Cardiac muscle cell (in vitro differentiated cells and primary cell): ENCODE data around the gene FLG. TPM values are rescaled to one million over a fixed set of nuclear protein-coding genes. Genes with fewer than 3 reads are reported as not detected.
A peak's percentile ranks its signal among the peaks of the same experiment; 100 is the strongest.

Experiments
- DNase-seq, 2 donors: peaks; one replicate each; pipeline versions ENCODE4 v3.0.0 to v3.0.0-alpha.2; 2010 to 2017; ENCODE audit warnings: low read depth in 1 of 2, low spot score in 1 of 2
- H3K27ac ChIP-seq: fragments of 200-600 bp; sonication (generic); 2 replicates; pipeline ENCODE4 v1.5.1; 2016
- H3K27me3 ChIP-seq: fragments of 200-600 bp; sonication (generic); 2 replicates; pipeline ENCODE4 v1.6.0; 2016; ENCODE audit warnings: control low read depth
- H3K36me3 ChIP-seq: fragments of 200-600 bp; sonication (generic); 2 replicates; pipeline ENCODE4 v1.5.1; 2016; ENCODE audit warnings: control low read depth
- H3K4me1 ChIP-seq: fragments of 200-600 bp; sonication (generic); 2 replicates; pipeline ENCODE4 v1.8.1; 2017; ENCODE audit warnings: low read depth, mild to moderate bottlenecking, mixed run types
- H3K4me3 ChIP-seq: fragments of 200-600 bp; sonication (generic); 2 replicates; pipeline ENCODE4 v1.5.1; 2016; ENCODE audit warnings: mild to moderate bottlenecking
- H3K9me3 ChIP-seq: fragments of 200-600 bp; sonication (generic); 2 replicates; pipeline ENCODE4 v1.5.1; 2017; ENCODE audit warnings: low read depth, mild to moderate bottlenecking, control low read depth
- polyA plus RNA-seq: library from polyadenylated mRNA; unstranded; fragments of >200 nt; fragmentation: Nextera tagmentation; extraction: Ambion mirVana; gene quantifications from 2 replicates; pipeline ENCODE4 v1.2.1, GENCODE V29; 2016
- total RNA-seq: library from RNA; depleted of rRNA; stranded (reverse); fragments of >200 nt; gene quantifications from 2 replicates; pipeline ENCODE4 v1.2.3, GENCODE V29; 2016
- TF ChIP-seq, protein P1 (sequence below): IDR thresholded peaks from 2 replicates; pipeline ENCODE4 v1.5.1; 2012; ENCODE audit warnings: low read depth, mild to moderate bottlenecking, low read length

Gene FLG
- total and polyA plus RNA-seq, 2 experiments from 2014 or later: not detected

DNA sequence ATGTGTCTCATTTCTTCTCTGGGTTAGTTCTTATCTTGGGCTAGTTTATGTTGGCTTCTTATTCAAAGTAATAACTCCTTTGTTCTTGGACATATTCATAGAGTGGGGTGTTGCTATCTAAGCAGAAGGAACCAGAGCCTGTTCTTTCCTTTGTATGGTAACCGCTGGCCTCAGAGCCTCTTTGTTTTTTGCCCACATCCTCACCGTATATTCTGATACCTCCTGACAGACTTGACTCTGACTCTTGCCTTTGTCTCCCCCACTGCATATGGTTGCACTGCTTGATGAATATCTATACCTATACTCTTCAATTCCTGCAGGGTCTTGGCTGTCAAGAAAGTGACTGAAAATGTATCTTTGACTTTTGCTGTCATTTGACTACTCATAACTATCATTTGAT, 24.6 kb upstream of the FLG start:
- no peaks in the 10 kb centered on the region for H3K4me1 ChIP-seq
- no peak overlapping the region for H3K4me3 ChIP-seq
- no peaks in the 10 kb centered on the region for H3K36me3 ChIP-seq
- H3K27me3 ChIP-seq: no peaks in the 10 kb centered on the region
- no peak for DNase-seq
- peaks cover 7% of the 10 kb centered on the region for H3K9me3 ChIP-seq
- TF ChIP-seq, protein P1, sequence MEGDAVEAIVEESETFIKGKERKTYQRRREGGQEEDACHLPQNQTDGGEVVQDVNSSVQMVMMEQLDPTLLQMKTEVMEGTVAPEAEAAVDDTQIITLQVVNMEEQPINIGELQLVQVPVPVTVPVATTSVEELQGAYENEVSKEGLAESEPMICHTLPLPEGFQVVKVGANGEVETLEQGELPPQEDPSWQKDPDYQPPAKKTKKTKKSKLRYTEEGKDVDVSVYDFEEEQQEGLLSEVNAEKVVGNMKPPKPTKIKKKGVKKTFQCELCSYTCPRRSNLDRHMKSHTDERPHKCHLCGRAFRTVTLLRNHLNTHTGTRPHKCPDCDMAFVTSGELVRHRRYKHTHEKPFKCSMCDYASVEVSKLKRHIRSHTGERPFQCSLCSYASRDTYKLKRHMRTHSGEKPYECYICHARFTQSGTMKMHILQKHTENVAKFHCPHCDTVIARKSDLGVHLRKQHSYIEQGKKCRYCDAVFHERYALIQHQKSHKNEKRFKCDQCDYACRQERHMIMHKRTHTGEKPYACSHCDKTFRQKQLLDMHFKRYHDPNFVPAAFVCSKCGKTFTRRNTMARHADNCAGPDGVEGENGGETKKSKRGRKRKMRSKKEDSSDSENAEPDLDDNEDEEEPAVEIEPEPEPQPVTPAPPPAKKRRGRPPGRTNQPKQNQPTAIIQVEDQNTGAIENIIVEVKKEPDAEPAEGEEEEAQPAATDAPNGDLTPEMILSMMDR: no peak
- H3K27ac ChIP-seq: no peak overlapping the region

DNA sequence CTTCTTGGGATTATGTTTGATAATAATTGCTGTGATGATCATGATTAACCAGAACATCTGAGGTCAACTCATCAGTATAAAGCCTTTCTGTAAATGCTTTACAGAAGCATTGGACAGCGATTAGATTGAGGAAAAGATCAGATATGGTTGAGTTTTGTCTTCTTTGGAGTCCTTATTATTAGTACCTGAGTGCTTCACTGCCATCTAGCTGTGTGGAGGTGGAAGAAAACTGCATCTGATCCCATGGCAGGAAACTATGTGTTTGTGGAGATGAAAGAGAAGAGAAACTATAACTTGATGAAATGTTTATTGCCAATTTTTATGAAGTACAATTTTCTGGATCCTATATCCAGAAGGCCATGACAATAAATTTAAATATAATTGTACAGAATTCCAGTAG, 23.4 kb upstream of the FLG start:
- Histone ChIP-seq H3K27me3 (no peaks in the 10 kb centered on the region), H3K9me3 (peaks cover 7% of the 10 kb centered on the region), H3K4me3 (no peak overlapping the region), H3K27ac (no peak overlapping the region), H3K4me1 (no peaks in the 10 kb centered on the region), H3K36me3 (no peaks in the 10 kb centered on the region)
- TF ChIP-seq, protein P1: no peak
- no peak for DNase-seq

DNA sequence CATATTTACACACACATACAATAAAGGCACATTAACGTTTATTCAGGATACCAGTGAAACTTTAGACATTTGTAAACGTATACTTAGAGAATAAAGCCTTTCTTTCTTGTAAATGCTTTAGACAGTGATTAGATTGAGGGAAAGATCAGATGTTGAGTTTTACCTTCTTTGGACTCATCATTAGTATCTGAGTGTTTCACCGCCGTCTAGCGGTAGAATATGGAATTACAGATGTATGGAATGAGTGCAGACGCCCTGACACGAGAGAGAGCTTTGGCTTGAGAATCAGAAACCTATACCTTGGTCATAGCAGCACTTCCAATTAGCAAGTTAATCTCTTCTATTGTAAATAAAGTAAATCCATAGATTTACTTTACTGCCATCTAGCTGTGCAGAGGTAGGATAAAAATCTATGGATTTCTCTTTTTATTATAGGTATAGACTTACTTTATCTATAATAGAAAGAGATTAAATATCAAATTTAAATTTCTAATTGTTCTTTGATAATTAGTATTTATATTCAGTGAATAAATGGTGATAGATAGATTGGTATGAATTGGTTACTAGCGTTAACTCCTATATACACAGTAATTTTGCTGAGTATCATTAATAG, 22.2 kb upstream of the FLG start:
- DNase-seq: peak in 1 of 2 donors; percentile 67
- Histone ChIP-seq H3K4me1 (no peaks in the 10 kb centered on the region), H3K27ac (no peak overlapping the region), H3K36me3 (no peaks in the 10 kb centered on the region), H3K4me3 (no peak overlapping the region), H3K9me3 (peaks cover 7% of the 10 kb centered on the region), H3K27me3 (no peaks in the 10 kb centered on the region)
- TF ChIP-seq, protein P1: peak; percentile 95

DNA sequence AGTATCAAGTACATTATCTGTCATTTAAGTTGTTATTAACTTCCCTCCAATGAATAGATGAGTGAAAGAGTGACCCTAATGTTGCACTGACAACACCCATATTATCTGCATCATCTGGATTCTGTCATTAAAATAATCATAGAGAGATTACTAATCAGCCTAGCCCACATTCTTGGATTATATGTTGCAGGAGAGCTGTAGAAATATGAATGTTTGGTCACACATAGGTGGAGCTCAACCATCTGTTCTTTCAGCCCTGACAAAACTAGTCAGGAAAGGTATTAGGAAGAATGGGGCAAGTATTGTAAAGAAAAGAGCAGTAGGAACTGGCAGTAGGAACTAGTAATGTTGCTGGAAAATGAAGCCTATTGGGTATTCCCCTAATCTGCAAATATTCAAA, 19.4 kb upstream of the FLG start:
- H3K27me3 ChIP-seq: no peaks in the 10 kb centered on the region
- H3K9me3 ChIP-seq: peaks cover 7% of the 10 kb centered on the region
- DNase-seq: no peak
- no peak overlapping the region for H3K4me3 ChIP-seq
- no peaks in the 10 kb centered on the region for H3K4me1 ChIP-seq
- TF ChIP-seq, protein P1: no peak
- H3K27ac ChIP-seq: no peak overlapping the region
- no peaks in the 10 kb centered on the region for H3K36me3 ChIP-seq

DNA sequence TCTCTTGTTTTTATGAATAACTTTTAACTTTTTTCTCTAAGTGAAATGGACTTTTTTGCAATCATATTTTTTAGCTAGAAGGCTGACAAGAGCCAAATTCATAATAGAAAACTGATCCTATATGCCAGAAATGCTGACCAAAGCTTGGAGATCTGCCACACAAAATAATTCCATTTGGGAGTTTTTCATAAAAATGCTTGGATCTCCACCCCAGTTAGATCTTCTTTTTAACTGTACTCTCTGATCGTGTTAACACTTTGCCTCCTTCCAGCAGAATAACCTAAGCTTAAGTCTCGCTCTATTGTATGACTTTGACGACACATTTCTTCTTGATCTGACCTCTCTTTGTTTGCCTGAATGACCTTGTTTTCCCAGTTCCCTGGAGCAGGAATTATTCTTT, 18.0 kb upstream of the FLG start:
- Histone ChIP-seq H3K27me3 (no peaks in the 10 kb centered on the region), H3K4me3 (no peak overlapping the region), H3K27ac (no peak overlapping the region), H3K36me3 (no peaks in the 10 kb centered on the region), H3K9me3 (peaks cover 7% of the 10 kb centered on the region), H3K4me1 (no peaks in the 10 kb centered on the region)
- TF ChIP-seq, protein P1: no peak
- no peak for DNase-seq
